ENCODE results near the gene PCNX4. TPM values are rescaled to one million over a fixed set of nuclear protein-coding genes. Genes with fewer than 3 reads are reported as not detected.
"Not testable (repeated sequence)": the region's sequence is repeated elsewhere in the genome, so short reads cannot be mapped to it uniquely, and the experiment has no call there.

PCNX4 gene
- total RNA-seq, result 10 to 100 TPM; 17.9 to 33.9 TPM

GRCh38 chr14:60091550-60092525, at the start of gene PCNX4:
PCNX4 (plus strand) TSS chr14:60091923; CDS start chr14:60107639, 15,716 bp downstream.
- Mint-ChIP-seq H3K27ac (peak within 1 kb of the TSS; percentile 85 to 98), H3K9me3 (no peaks in the 10 kb centered on the region), H3K36me3 (peaks cover 15 to 22% of the 10 kb centered on the region in 2 donors)
- DNase-seq (ENCODE audit: low spot score in 2 of 2), result peak; percentile 84 to 93
- ATAC-seq, result peak; percentile 93 to 97

GRCh38 chr14:60047976-60048375, 43.7 kb upstream of the PCNX4 start:
- not testable (repeated sequence) for H3K27ac Mint-ChIP-seq

GRCh38 chr14:60051721-60052221, 40.0 kb upstream of the PCNX4 start:
- Mint-ChIP-seq H3K36me3 (peaks cover 0 to 4% of the 10 kb centered on the region in 2 donors), H3K9me3 (no peaks in the 10 kb centered on the region), H3K27ac (peak overlapping the region in 1 of 2 donors; percentile 39)
- peak in 1 of 2 donors; percentile 51 for ATAC-seq
- DNase-seq (ENCODE audit: low spot score in 2 of 2), result no peak

More at GRCh38 chr14:60047976-60048375, 43.7 kb upstream of the PCNX4 start:
- peaks cover 10 to 16% of the 10 kb centered on the region in 2 donors for H3K36me3 Mint-ChIP-seq
- not testable (repeated sequence) for ATAC-seq; DNase-seq (ENCODE audit: low spot score in 2 of 2); H3K9me3 Mint-ChIP-seq

- ATAC-seq (no peak), DNase-seq (ENCODE audit: low spot score in 2 of 2) (no peak)
- Mint-ChIP-seq H3K36me3 (no peaks in the 10 kb centered on the region), H3K9me3 (no peaks in the 10 kb centered on the region), H3K27ac (no peak overlapping the region)
These were observed 33.6 kb upstream of the PCNX4 start for GRCh38 chr14:60058087-60058486.

GRCh38 chr14:60061371-60061770, 30.4 kb upstream of the PCNX4 start:
- DNase-seq (ENCODE audit: low spot score in 2 of 2), result no peak
- Mint-ChIP-seq H3K27ac (no peak overlapping the region), H3K9me3 (no peaks in the 10 kb centered on the region), H3K36me3 (no peaks in the 10 kb centered on the region)
- ATAC-seq, result no peak

GRCh38 chr14:60064491-60065072, 27.1 kb upstream of the PCNX4 start:
- H3K9me3 Mint-ChIP-seq, result no peaks in the 10 kb centered on the region
- DNase-seq (ENCODE audit: low spot score in 2 of 2) (no peak), ATAC-seq (no peak)
- H3K27ac Mint-ChIP-seq, result no peak overlapping the region
- no peaks in the 10 kb centered on the region for H3K36me3 Mint-ChIP-seq

GRCh38 chr14:60067882-60068281, 23.8 kb upstream of the PCNX4 start:
- DNase-seq (ENCODE audit: low spot score in 2 of 2), result no peak
- no peak for ATAC-seq
- no peak overlapping the region for H3K27ac Mint-ChIP-seq
- no peaks in the 10 kb centered on the region for H3K9me3 Mint-ChIP-seq
- no peaks in the 10 kb centered on the region for H3K36me3 Mint-ChIP-seq

- ATAC-seq, result no peak
- H3K27ac Mint-ChIP-seq, result no peak overlapping the region
- H3K36me3 Mint-ChIP-seq, result peaks cover 10 to 14% of the 10 kb centered on the region in 2 donors
- peaks cover 0 to 5% of the 10 kb centered on the region in 2 donors for H3K9me3 Mint-ChIP-seq
- no peak for DNase-seq (ENCODE audit: low spot score in 2 of 2)
These were observed 12.0 kb upstream of the PCNX4 start for GRCh38 chr14:60079723-60080122.

GRCh38 chr14:60085085-60085484, 6.6 kb upstream of the PCNX4 start:
- Mint-ChIP-seq H3K27ac (no peak overlapping the region), H3K9me3 (no peaks in the 10 kb centered on the region), H3K36me3 (no peaks in the 10 kb centered on the region)
- ATAC-seq (no peak), DNase-seq (ENCODE audit: low spot score in 2 of 2) (no peak)

GRCh38 chr14:60085693-60086092, 6.0 kb upstream of the PCNX4 start:
- DNase-seq (ENCODE audit: low spot score in 2 of 2) (no peak), ATAC-seq (no peak)
- H3K27ac Mint-ChIP-seq, result no peak overlapping the region
- H3K9me3 Mint-ChIP-seq, result no peaks in the 10 kb centered on the region
- no peaks in the 10 kb centered on the region for H3K36me3 Mint-ChIP-seq

- Mint-ChIP-seq H3K27ac (no peak overlapping the region), H3K36me3 (peaks cover 6 to 10% of the 10 kb centered on the region in 2 donors), H3K9me3 (no peaks in the 10 kb centered on the region)
- DNase-seq (ENCODE audit: low spot score in 2 of 2) (no peak), ATAC-seq (no peak)
These were observed 4.1 kb upstream of the PCNX4 start for GRCh38 chr14:60087668-60088067.

- Mint-ChIP-seq H3K9me3 (no peaks in the 10 kb centered on the region), H3K27ac (no peak overlapping the region), H3K36me3 (peaks cover 15 to 20% of the 10 kb centered on the region in 2 donors)
- ATAC-seq, result no peak
- DNase-seq (ENCODE audit: low spot score in 2 of 2), result no peak
These were observed 2.5 kb upstream of the PCNX4 start for GRCh38 chr14:60089221-60089620.

- peak overlapping the region; percentile 85 to 98 for H3K27ac Mint-ChIP-seq
- ATAC-seq (no peak), DNase-seq (ENCODE audit: low spot score in 2 of 2) (no peak)
- peaks cover 15 to 22% of the 10 kb centered on the region in 2 donors for H3K36me3 Mint-ChIP-seq
- no peaks in the 10 kb centered on the region for H3K9me3 Mint-ChIP-seq
These were observed 731 bp upstream of the PCNX4 start for GRCh38 chr14:60090864-60091519.

GRCh38 chr14:60092526-60092920, 800 bp downstream of the PCNX4 start:
- no peak for ATAC-seq
- peaks cover 16 to 23% of the 10 kb centered on the region in 2 donors for H3K36me3 Mint-ChIP-seq
- DNase-seq (ENCODE audit: low spot score in 2 of 2), result no peak
- peak overlapping the region; percentile 85 to 98 for H3K27ac Mint-ChIP-seq
- H3K9me3 Mint-ChIP-seq, result no peaks in the 10 kb centered on the region

GRCh38 chr14:60093080-60093479, 1.4 kb downstream of the PCNX4 start:
- no peak for ATAC-seq
- no peak for DNase-seq (ENCODE audit: low spot score in 2 of 2)
- Mint-ChIP-seq H3K36me3 (peaks cover 21 to 28% of the 10 kb centered on the region in 2 donors), H3K27ac (peak overlapping the region; percentile 85 to 98), H3K9me3 (no peaks in the 10 kb centered on the region)

- ATAC-seq (no peak), DNase-seq (ENCODE audit: low spot score in 2 of 2) (no peak)
- Mint-ChIP-seq H3K27ac (peak overlapping the region; percentile 31 to 85), H3K9me3 (no peaks in the 10 kb centered on the region), H3K36me3 (peaks cover 26 to 31% of the 10 kb centered on the region in 2 donors)
These were observed 1.9 kb downstream of the PCNX4 start for GRCh38 chr14:60093606-60094005.
